ENCODE data around the gene PTGR3. TPM values are rescaled to one million over a fixed set of nuclear protein-coding genes. Genes with fewer than 3 reads are reported as not detected.

PTGR3 gene
- total and polyA plus RNA-seq, 8 donors, result 9.9 to 45.5 (median 15.7) TPM

GRCh38 chr18:75159646-75160356, 49.1 kb downstream of the PTGR3 start:
- peak overlapping the region in 3 of 4 donors; percentile 10 to 16 (median 12) for H3K4me3 ChIP-seq
- intact Hi-C loops (cut with DNase I; ENCODE audit: low total_unique reads), result no loop called here

GRCh38 chr18:75159238-75159518, 49.8 kb downstream of the PTGR3 start:
- WGBS, 5 donors, result 77 to 89% (median 80%) methylated on average over 9 of the region's 9 CpGs
- no peak overlapping the region for H3K27ac ChIP-seq
- DNase-seq, result no peak
- peaks cover 0 to 8% (median 0%) of the 10 kb centered on the region in 4 donors for H3K9me3 ChIP-seq
- H3K27me3 ChIP-seq, result peaks cover 0 to 5% (median 0%) of the 10 kb centered on the region in 3 donors
- intact Hi-C loops (cut with DNase I; ENCODE audit: low total_unique reads), result no loop called here
- H3K4me1 ChIP-seq, result peaks cover 0 to 27% (median 14%) of the 10 kb centered on the region in 4 donors
- no peaks in the 10 kb centered on the region for H3K36me3 ChIP-seq
- no peak for TF ChIP-seq CTCF (IDR thresholded peaks at IDR 0.05)
- TF ChIP-seq POLR2AphosphoS5 (IDR thresholded peaks at IDR 0.05), result no peak
- TF ChIP-seq POLR2A (IDR thresholded peaks at IDR 0.05), result no peak
- TF ChIP-seq EP300 (IDR thresholded peaks at IDR 0.05), result no peak
- H3K4me3 ChIP-seq, result no peak overlapping the region

More at GRCh38 chr18:75159646-75160356, 49.1 kb downstream of the PTGR3 start:
- Histone ChIP-seq H3K4me1 (peaks cover 0 to 27% (median 14%) of the 10 kb centered on the region in 4 donors), H3K9me3 (peaks cover 0 to 3% (median 0%) of the 10 kb centered on the region in 4 donors), H3K27me3 (peaks cover 0 to 5% (median 0%) of the 10 kb centered on the region in 3 donors), H3K27ac (no peak overlapping the region), H3K36me3 (no peaks in the 10 kb centered on the region)
- TF ChIP-seq POLR2AphosphoS5 (IDR thresholded peaks at IDR 0.05) (no peak), POLR2A (IDR thresholded peaks at IDR 0.05) (no peak), CTCF (IDR thresholded peaks at IDR 0.05) (no peak), EP300 (IDR thresholded peaks at IDR 0.05) (no peak)
- no peak for DNase-seq
- 53 to 70% (median 59%) methylated on average over 16 of the region's 16 CpGs for whole genome bisulfite sequencing, 5 donors

Other genes with a start within 250 kb of the PTGR3 start
- 10 to 100 TPM in 3 of 5 donors, 1 to 10 TPM in 2; 7.0 to 21.0 (median 14.8) TPM for gene TSHZ1, start 1.7 kb upstream of the PTGR3 start, total RNA-seq
- gene TSHZ1, start 1.7 kb upstream of the PTGR3 start, polyA plus RNA-seq, result 1 to 10 TPM; 4.2 to 7.0 (median 5.0) TPM
- not detected for gene SMIM21, start 218.6 kb upstream of the PTGR3 start, total RNA-seq
- gene SMIM21, start 218.6 kb upstream of the PTGR3 start, polyA plus RNA-seq, result not detected